Measurements from ENCODE around the gene ARHGEF3.

ARHGEF3 gene

DNA sequence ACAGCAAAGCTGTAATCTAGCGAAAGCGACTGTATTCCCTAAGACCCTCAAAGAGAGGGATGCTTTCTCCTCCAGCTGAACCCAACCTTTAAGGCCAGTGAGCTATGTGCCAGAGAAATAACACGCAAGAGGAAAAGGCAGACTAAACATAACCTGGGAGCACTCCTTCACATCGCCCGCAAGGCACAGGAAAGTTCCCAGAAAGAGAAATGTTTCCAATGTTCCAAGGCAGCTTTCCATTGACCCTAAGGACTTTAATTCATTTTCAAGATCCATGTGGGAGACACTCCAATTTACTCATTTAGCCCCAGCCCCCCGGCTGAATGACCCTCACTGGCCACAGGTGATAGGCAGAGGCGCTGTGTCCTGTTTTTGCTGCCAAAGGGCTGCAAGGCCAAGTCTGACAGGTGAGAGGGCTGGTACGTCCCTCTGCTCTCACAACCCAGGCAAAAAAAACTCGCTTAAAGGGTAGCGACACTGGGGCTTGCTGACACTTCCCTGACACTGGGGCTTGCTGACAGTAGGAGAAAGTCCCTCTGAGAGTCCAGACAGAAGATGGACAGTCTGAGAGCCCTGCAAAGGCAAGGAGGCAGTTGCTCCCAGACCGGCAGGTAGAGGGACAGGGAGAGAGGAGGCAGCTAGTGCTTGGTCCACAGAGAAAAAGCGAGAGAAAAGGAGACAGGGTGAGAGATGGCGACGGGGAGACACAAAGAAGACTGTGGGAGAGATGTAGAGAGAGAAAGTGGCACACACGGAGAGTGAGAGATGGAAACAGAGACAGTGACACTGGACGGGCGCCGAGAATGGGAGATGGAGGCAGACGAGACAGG is 702 bp downstream of the ARHGEF3 start:
- Histone ChIP-seq H3K4me3 (ENCODE audit: insufficient read length, low read depth) (peak overlapping the region; percentile 77), H3K9ac (ENCODE audit: insufficient read length, low read depth) (peak overlapping the region; percentile 80), H3K27me3 (ENCODE audit: insufficient read depth, insufficient read length) (peaks cover 16% of the 10 kb centered on the region), H3K4me1 (ENCODE audit: insufficient read depth, insufficient read length) (peaks cover 4% of the 10 kb centered on the region), H3K9me3 (ENCODE audit: insufficient read depth, low read length) (no peaks in the 10 kb centered on the region), H3K36me3 (ENCODE audit: insufficient read depth, insufficient read length, low read length) (no peaks in the 10 kb centered on the region)
- DNase-seq (ENCODE audit: low read depth, low spot score) = no peak
- TF ChIP-seq SUZ12 (IDR thresholded peaks at IDR 0.05; ENCODE audit: extremely low read depth, insufficient read depth, insufficient read length) (no peak), YY1 (IDR thresholded peaks at IDR 0.05; ENCODE audit: insufficient read depth, insufficient read length) (no peak), ZNF274 (IDR thresholded peaks at IDR 0.05; ENCODE audit: low read depth, low read length) (no peak)

DNA sequence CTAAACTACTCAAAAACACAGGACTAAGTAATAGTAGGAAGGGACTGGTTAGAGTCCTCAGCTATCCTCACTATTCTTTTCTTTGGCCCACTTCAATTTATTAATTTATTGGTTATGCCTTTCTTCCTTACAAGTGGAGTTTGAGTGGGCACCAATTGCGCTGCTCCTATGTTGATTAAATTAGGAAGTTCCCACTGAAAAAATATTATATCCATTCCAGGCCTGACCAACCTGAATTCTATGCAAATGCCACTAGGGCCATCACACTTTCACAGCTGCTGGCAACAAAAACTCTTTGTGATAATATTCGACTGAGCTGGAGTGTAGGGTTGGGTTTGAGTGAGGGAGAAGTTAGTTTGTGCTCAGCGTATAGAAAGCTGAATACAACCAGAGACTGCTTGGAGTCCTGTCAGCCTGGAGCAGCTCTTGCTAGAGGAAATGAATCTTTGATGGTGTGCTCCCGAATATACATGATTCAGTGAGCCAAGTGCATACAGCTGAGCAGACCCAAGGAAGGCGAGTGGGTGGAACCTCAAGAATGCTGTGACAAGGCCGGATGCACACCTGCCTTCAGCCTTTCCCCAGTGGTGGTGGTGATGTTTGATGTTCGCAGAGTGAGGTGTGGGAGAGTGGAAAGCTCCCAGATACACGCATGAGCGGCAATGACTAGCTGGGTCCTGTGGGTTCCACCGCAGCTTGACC is 1.5 kb downstream of the ARHGEF3 start:
- no peak for TF ChIP-seq SUZ12 (IDR thresholded peaks at IDR 0.05; ENCODE audit: extremely low read depth, insufficient read depth, insufficient read length)
- no peak for TF ChIP-seq ZNF274 (IDR thresholded peaks at IDR 0.05; ENCODE audit: low read depth, low read length)
- no peak for TF ChIP-seq YY1 (IDR thresholded peaks at IDR 0.05; ENCODE audit: insufficient read depth, insufficient read length)
- DNase-seq (ENCODE audit: low read depth, low spot score) = no peak
- no peaks in the 10 kb centered on the region for H3K9me3 ChIP-seq (ENCODE audit: insufficient read depth, low read length)
- peaks cover 16% of the 10 kb centered on the region for H3K27me3 ChIP-seq (ENCODE audit: insufficient read depth, insufficient read length)
- H3K4me3 ChIP-seq (ENCODE audit: insufficient read length, low read depth) = no peak overlapping the region
- peaks cover 4% of the 10 kb centered on the region for H3K4me1 ChIP-seq (ENCODE audit: insufficient read depth, insufficient read length)
- H3K9ac ChIP-seq (ENCODE audit: insufficient read length, low read depth) = no peak overlapping the region
- no peaks in the 10 kb centered on the region for H3K36me3 ChIP-seq (ENCODE audit: insufficient read depth, insufficient read length, low read length)

DNA sequence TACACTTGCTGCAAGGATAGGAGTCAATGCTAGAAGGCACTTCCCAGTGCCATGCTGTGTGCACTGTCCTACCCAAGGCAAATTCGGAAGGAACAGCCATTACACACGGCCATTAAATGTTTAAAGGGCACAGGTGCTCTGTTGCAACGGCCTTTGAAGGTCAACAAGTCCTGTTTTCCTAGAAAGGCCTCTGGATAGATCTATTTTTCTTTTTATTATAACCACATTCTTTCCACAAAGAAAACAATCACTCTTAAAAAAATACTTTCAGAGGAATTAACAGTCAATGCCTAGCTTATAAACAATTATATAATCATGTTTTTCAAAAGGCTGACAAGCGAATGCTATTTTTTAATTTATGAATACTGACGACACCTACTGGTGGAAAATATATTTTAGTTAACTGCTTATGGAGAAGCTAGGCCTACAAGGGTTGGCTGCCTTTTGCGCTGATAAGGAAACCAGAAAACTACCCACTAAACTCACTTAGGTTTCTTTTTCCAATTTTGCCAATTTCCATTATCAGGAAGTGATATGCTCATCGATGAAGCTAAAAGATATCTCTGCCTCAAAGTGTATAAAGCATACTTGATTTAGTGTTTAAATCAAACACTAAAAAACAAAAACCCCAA is 2.4 kb downstream of the ARHGEF3 start:
- TF ChIP-seq ZNF274 (IDR thresholded peaks at IDR 0.05; ENCODE audit: low read depth, low read length) (no peak), YY1 (IDR thresholded peaks at IDR 0.05; ENCODE audit: insufficient read depth, insufficient read length) (no peak), SUZ12 (IDR thresholded peaks at IDR 0.05; ENCODE audit: extremely low read depth, insufficient read depth, insufficient read length) (no peak)
- H3K36me3 ChIP-seq (ENCODE audit: insufficient read depth, insufficient read length, low read length) = no peaks in the 10 kb centered on the region
- no peak overlapping the region for H3K4me3 ChIP-seq (ENCODE audit: insufficient read length, low read depth)
- no peaks in the 10 kb centered on the region for H3K9me3 ChIP-seq (ENCODE audit: insufficient read depth, low read length)
- peaks cover 16% of the 10 kb centered on the region for H3K27me3 ChIP-seq (ENCODE audit: insufficient read depth, insufficient read length)
- H3K4me1 ChIP-seq (ENCODE audit: insufficient read depth, insufficient read length) = peaks cover 4% of the 10 kb centered on the region
- DNase-seq (ENCODE audit: low read depth, low spot score) = no peak
- no peak overlapping the region for H3K9ac ChIP-seq (ENCODE audit: insufficient read length, low read depth)

DNA sequence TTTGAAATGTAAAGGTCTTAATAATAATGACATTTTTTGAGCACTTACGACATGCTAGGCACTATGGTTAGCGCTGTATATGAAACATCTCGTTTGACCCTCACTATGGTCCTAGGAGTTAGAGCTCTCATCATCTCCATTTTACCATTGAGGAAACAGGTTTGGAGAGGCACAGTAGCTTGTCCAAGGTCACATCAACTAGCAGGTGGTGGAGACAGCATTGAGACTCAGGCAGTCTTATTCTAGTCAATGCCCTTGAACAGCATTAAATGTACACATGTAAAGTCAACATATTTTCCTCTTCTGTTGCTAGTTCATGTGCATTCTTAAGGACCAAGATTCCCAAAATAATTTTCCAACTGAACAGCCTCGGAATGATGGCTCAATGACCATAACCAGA is 4.8 kb downstream of the ARHGEF3 start:
- peaks cover 4% of the 10 kb centered on the region for H3K4me1 ChIP-seq (ENCODE audit: insufficient read depth, insufficient read length)
- H3K9me3 ChIP-seq (ENCODE audit: insufficient read depth, low read length) = no peaks in the 10 kb centered on the region
- no peak overlapping the region for H3K4me3 ChIP-seq (ENCODE audit: insufficient read length, low read depth)
- H3K9ac ChIP-seq (ENCODE audit: insufficient read length, low read depth) = no peak overlapping the region
- DNase-seq (ENCODE audit: low read depth, low spot score) = no peak
- TF ChIP-seq YY1 (IDR thresholded peaks at IDR 0.05; ENCODE audit: insufficient read depth, insufficient read length) = no peak
- no peak for TF ChIP-seq SUZ12 (IDR thresholded peaks at IDR 0.05; ENCODE audit: extremely low read depth, insufficient read depth, insufficient read length)
- TF ChIP-seq ZNF274 (IDR thresholded peaks at IDR 0.05; ENCODE audit: low read depth, low read length) = no peak
- H3K27me3 ChIP-seq (ENCODE audit: insufficient read depth, insufficient read length) = peaks cover 16% of the 10 kb centered on the region
- H3K36me3 ChIP-seq (ENCODE audit: insufficient read depth, insufficient read length, low read length) = no peaks in the 10 kb centered on the region

DNA sequence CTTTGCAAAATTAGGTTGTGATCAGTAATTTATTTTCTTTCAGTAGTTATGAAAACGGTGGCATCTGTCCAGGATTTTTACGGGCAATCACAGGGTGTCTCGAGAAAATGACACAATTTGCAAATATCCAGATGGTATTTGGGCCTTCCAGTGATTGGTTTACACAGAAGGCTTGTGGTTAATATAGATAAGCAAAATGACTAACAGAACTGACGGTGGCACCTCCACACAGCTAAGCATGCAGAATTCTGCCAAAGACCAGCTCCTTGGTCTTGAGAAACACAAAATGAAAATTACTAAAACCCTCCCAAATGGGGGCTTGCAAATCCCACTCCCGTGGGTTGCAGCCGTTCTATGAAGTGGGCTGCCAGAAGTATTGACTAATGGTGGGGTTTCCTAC is 5.5 kb downstream of the ARHGEF3 start:
- peaks cover 11% of the 10 kb centered on the region for H3K27me3 ChIP-seq (ENCODE audit: insufficient read depth, insufficient read length)
- no peak overlapping the region for H3K4me3 ChIP-seq (ENCODE audit: insufficient read length, low read depth)
- TF ChIP-seq ZNF274 (IDR thresholded peaks at IDR 0.05; ENCODE audit: low read depth, low read length) (no peak), YY1 (IDR thresholded peaks at IDR 0.05; ENCODE audit: insufficient read depth, insufficient read length) (no peak), SUZ12 (IDR thresholded peaks at IDR 0.05; ENCODE audit: extremely low read depth, insufficient read depth, insufficient read length) (no peak)
- no peak overlapping the region for H3K9ac ChIP-seq (ENCODE audit: insufficient read length, low read depth)
- H3K9me3 ChIP-seq (ENCODE audit: insufficient read depth, low read length) = no peaks in the 10 kb centered on the region
- H3K36me3 ChIP-seq (ENCODE audit: insufficient read depth, insufficient read length, low read length) = no peaks in the 10 kb centered on the region
- no peak for DNase-seq (ENCODE audit: low read depth, low spot score)
- peaks cover 4% of the 10 kb centered on the region for H3K4me1 ChIP-seq (ENCODE audit: insufficient read depth, insufficient read length)

DNA sequence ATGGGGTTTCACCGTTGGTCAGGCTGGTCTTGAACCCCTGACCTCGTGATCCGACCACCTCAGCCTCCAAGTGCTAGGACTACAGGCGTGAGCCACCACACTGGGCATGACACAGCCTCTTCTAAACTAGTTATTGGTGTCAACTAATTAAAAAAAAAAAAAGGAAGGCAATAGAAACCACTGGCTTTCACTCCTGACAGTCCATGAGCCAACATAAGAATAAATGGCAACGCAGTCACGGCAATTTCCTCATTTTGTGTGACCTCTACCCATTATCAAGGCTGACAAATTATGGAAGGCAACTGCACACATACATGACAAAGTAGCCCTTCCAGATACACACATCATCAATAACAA is 5.9 kb downstream of the ARHGEF3 start:
- Histone ChIP-seq H3K4me3 (ENCODE audit: insufficient read length, low read depth) (no peak overlapping the region), H3K27me3 (ENCODE audit: insufficient read depth, insufficient read length) (peaks cover 7% of the 10 kb centered on the region), H3K4me1 (ENCODE audit: insufficient read depth, insufficient read length) (peaks cover 2% of the 10 kb centered on the region), H3K36me3 (ENCODE audit: insufficient read depth, insufficient read length, low read length) (no peaks in the 10 kb centered on the region), H3K9me3 (ENCODE audit: insufficient read depth, low read length) (no peaks in the 10 kb centered on the region), H3K9ac (ENCODE audit: insufficient read length, low read depth) (no peak overlapping the region)
- TF ChIP-seq SUZ12 (IDR thresholded peaks at IDR 0.05; ENCODE audit: extremely low read depth, insufficient read depth, insufficient read length) (no peak), YY1 (IDR thresholded peaks at IDR 0.05; ENCODE audit: insufficient read depth, insufficient read length) (no peak), ZNF274 (IDR thresholded peaks at IDR 0.05; ENCODE audit: low read depth, low read length) (no peak)
- DNase-seq (ENCODE audit: low read depth, low spot score) = no peak

Data from NT2/D1 (cell line).